Aorta (tissue), 5 donors: ENCODE measurements around the gene MAPK8IP3. TPM values are rescaled to one million over a fixed set of nuclear protein-coding genes. Genes with fewer than 3 reads are reported as not detected.
A peak's percentile ranks its signal among the peaks of the same experiment; 100 is the strongest.

Experiments used
- ATAC-seq: fragments of 200-7000 bp; cut with Tn5 transposase; one replicate; pipeline ENCODE4 v1.9.1; 2022; ENCODE audit warnings: moderate library complexity; ENCODE audit not compliant: low FRiP score
- DNase-seq, 2 donors: peaks; one replicate each; pipeline ENCODE4 v3.0.0-alpha.2; 2020
- H3K27ac ChIP-seq, 2 donors: one replicate each; pipeline ENCODE4 v1.5.1; 2013; ENCODE audit warnings: low read length in 2 of 2, mild to moderate bottlenecking in 2 of 2, moderate library complexity in 2 of 2, control low read depth in 1 of 2, inconsistent platforms in 1 of 2, low read depth in 1 of 2
- H3K27me3 ChIP-seq, 2 donors: one replicate each; pipeline ENCODE4 v1.6.1; 2013; ENCODE audit warnings: control low read depth in 1 of 2, low read length in 1 of 2, mild to moderate bottlenecking in 1 of 2, moderate library complexity in 1 of 2; ENCODE audit not compliant: insufficient read depth in 2 of 2, control insufficient read depth in 1 of 2
- H3K36me3 ChIP-seq, 2 donors: one replicate each; pipeline ENCODE4 v1.6.1; 2013; ENCODE audit warnings: control low read depth in 1 of 2, low read length in 1 of 2, mild to moderate bottlenecking in 1 of 2; ENCODE audit not compliant: insufficient read depth in 2 of 2, control insufficient read depth in 1 of 2
- H3K4me1 ChIP-seq, 2 donors: one replicate each; pipeline ENCODE4 v1.6.1; 2013; ENCODE audit warnings: low read length in 2 of 2, control low read depth in 1 of 2, mild to moderate bottlenecking in 1 of 2, moderate library complexity in 1 of 2; ENCODE audit not compliant: insufficient read depth in 2 of 2, control insufficient read depth in 1 of 2
- H3K4me3 ChIP-seq, 2 donors: one replicate each; pipeline ENCODE4 v1.5.1; 2013; ENCODE audit warnings: low read length in 2 of 2, control low read depth in 1 of 2, mild to moderate bottlenecking in 1 of 2
- H3K9me3 ChIP-seq: one replicate; pipeline ENCODE4 v1.6.1; 2013; ENCODE audit warnings: mild to moderate bottlenecking, low read length; ENCODE audit not compliant: control insufficient read depth
- WGBS, 2 donors: extraction: QIAGEN DNeasy Blood & Tissue Kit; methylation state at CpG; one replicate each; pipeline ENCODE4 v1.1.7; 2013; 5-methylcytosine and 5-hydroxymethylcytosine counted together
- intact Hi-C, 2 donors: fragments of 100-400 bp; cut with DNase I; formaldehyde crosslinking; loops; one replicate each; pipeline versions ENCODE4 v1.14.2 to v1.15.0; 2022
- polyA plus RNA-seq, 2 donors: library from polyadenylated mRNA; stranded (reverse); fragments of 200-250 nt; gene quantifications; one replicate each; pipeline ENCODE4 v1.2.3, GENCODE V29; 2013
- total RNA-seq, 2 donors: library from RNA; stranded (reverse); fragmentation: NEBNext Ultra II Directional; extraction: Animal tissue kit (Norgen Biotek cat#: 25700); gene quantifications; one replicate each; pipeline ENCODE4 v1.2.1, GENCODE V29; 2021
- donor health status: healthy with polysubstance abuse.
- donor health status: Bipolar disorder and iron deficiency.
- donor health status: DM: no; HTN: no; CAD: no.
- donor health status: DM: no; HTN: no; CAD: no.
- donor health status: DM: yes; HTN: yes; CAD: no.

The MAPK8IP3 gene
- total and polyA plus RNA-seq, 4 donors: 20.8 to 122 (median 84.2) TPM

- no peak for ATAC-seq
- no peak for DNase-seq
- 92 to 94% methylated on average over 12 of the region's 12 CpGs for WGBS, 2 donors
These were observed 48.2 kb downstream of the MAPK8IP3 start for GRCh38 chr16:1754204-1754603.

GRCh38 chr16:1757714-1758461 lies 51.9 kb downstream of the MAPK8IP3 start:
- Histone ChIP-seq H3K9me3 (no peaks in the 10 kb centered on the region), H3K27ac (no peak overlapping the region), H3K36me3 (peaks cover 0 to under 1% of the 10 kb centered on the region in 2 donors), H3K4me3 (no peak overlapping the region), H3K4me1 (no peaks in the 10 kb centered on the region), H3K27me3 (no peaks in the 10 kb centered on the region)
- WGBS, 2 donors: 91 to 92% methylated on average over 37 of the region's 37 CpGs
- intact Hi-C loops: no loop called here
- no peak for ATAC-seq
- DNase-seq: no peak

More at GRCh38 chr16:1754204-1754603, 48.2 kb downstream of the MAPK8IP3 start:
- Histone ChIP-seq H3K9me3 (no peaks in the 10 kb centered on the region), H3K4me3 (no peak overlapping the region), H3K4me1 (no peaks in the 10 kb centered on the region), H3K36me3 (peaks cover 0 to 7% of the 10 kb centered on the region in 2 donors), H3K27me3 (no peaks in the 10 kb centered on the region), H3K27ac (no peak overlapping the region)
- intact Hi-C loops: no loop called here

- 92 to 93% methylated on average over 18 of the region's 18 CpGs for WGBS, 2 donors
- no peak for DNase-seq
- intact Hi-C loops: no loop called here
These were observed 52.9 kb downstream of the MAPK8IP3 start for GRCh38 chr16:1758923-1759322.

GRCh38 chr16:1759511-1759910 lies 53.5 kb downstream of the MAPK8IP3 start:
- Histone ChIP-seq H3K27ac (no peak overlapping the region), H3K27me3 (no peaks in the 10 kb centered on the region), H3K4me1 (no peaks in the 10 kb centered on the region), H3K36me3 (no peaks in the 10 kb centered on the region), H3K9me3 (no peaks in the 10 kb centered on the region), H3K4me3 (no peak overlapping the region)
- intact Hi-C loops: no loop called here
- WGBS, 2 donors: 94 to 97% methylated on average over 21 of the region's 21 CpGs
- no peak for DNase-seq
- no peak for ATAC-seq

More at GRCh38 chr16:1758923-1759322, 52.9 kb downstream of the MAPK8IP3 start:
- Histone ChIP-seq H3K4me3 (no peak overlapping the region), H3K9me3 (no peaks in the 10 kb centered on the region), H3K27me3 (no peaks in the 10 kb centered on the region), H3K36me3 (no peaks in the 10 kb centered on the region), H3K4me1 (no peaks in the 10 kb centered on the region), H3K27ac (no peak overlapping the region)
- no peak for ATAC-seq

- Histone ChIP-seq H3K27me3 (no peaks in the 10 kb centered on the region), H3K36me3 (no peaks in the 10 kb centered on the region)
- intact Hi-C loops: no loop called here
These were observed 54.9 kb downstream of the MAPK8IP3 start for GRCh38 chr16:1760911-1761310.

GRCh38 chr16:1761751-1762150 lies 55.8 kb downstream of the MAPK8IP3 start:
- Histone ChIP-seq H3K4me1 (no peaks in the 10 kb centered on the region), H3K27ac (no peak overlapping the region), H3K36me3 (no peaks in the 10 kb centered on the region), H3K4me3 (no peak overlapping the region), H3K9me3 (no peaks in the 10 kb centered on the region), H3K27me3 (no peaks in the 10 kb centered on the region)
- intact Hi-C loops: no loop called here
- 91 to 92% methylated on average over 15 of the region's 15 CpGs for WGBS, 2 donors
- ATAC-seq (no peak), DNase-seq (no peak)

More at GRCh38 chr16:1760911-1761310, 54.9 kb downstream of the MAPK8IP3 start:
- Histone ChIP-seq H3K4me3 (no peak overlapping the region), H3K4me1 (no peaks in the 10 kb centered on the region), H3K27ac (no peak overlapping the region), H3K9me3 (no peaks in the 10 kb centered on the region)
- DNase-seq (no peak), ATAC-seq (no peak)
- WGBS, 2 donors: 83 to 91% methylated on average over 15 of the region's 15 CpGs

- no peaks in the 10 kb centered on the region for H3K27me3 ChIP-seq
- ATAC-seq: no peak
- intact Hi-C loops: no loop called here
- WGBS, 2 donors: 92 to 94% methylated on average over 27 to 30 of the region's 30 CpGs
- peak in 1 of 2 donors; percentile 75 for DNase-seq
- no peak overlapping the region for H3K27ac ChIP-seq
- no peaks in the 10 kb centered on the region for H3K36me3 ChIP-seq
- H3K4me3 ChIP-seq: no peak overlapping the region
- H3K9me3 ChIP-seq: no peaks in the 10 kb centered on the region
- no peaks in the 10 kb centered on the region for H3K4me1 ChIP-seq
These were observed 56.3 kb downstream of the MAPK8IP3 start for GRCh38 chr16:1762196-1762878.

- DNase-seq (peak in 1 of 2 donors; percentile 74), ATAC-seq (no peak)
- no peaks in the 10 kb centered on the region for H3K36me3 ChIP-seq
- H3K9me3 ChIP-seq: no peaks in the 10 kb centered on the region
- H3K4me3 ChIP-seq: no peak overlapping the region
- intact Hi-C loops: no loop called here
- no peak overlapping the region for H3K27ac ChIP-seq
- no peaks in the 10 kb centered on the region for H3K4me1 ChIP-seq
- no peaks in the 10 kb centered on the region for H3K27me3 ChIP-seq
- 86% methylated on average over 24 of the region's 24 CpGs for WGBS, 2 donors
These were observed 57.0 kb downstream of the MAPK8IP3 start for GRCh38 chr16:1762879-1763520.
